ENCODE results near the gene TMEM178B. TPM values are rescaled to one million over a fixed set of nuclear protein-coding genes. Genes with fewer than 3 reads are reported as not detected.
"Not testable (repeated sequence)": the region's sequence is repeated elsewhere in the genome, so short reads cannot be mapped to it uniquely, and the experiment has no call there.

TMEM178B gene
- total RNA-seq, 1 experiment from 2014 or later = not detected

- H2AFZ ChIP-seq; H3K4me3 ChIP-seq; H3K36me3 ChIP-seq (ENCODE audit: low read depth); DNase-seq; H3K4me2 ChIP-seq; BruUV-seq (replicated peaks); H3K9me2 ChIP-seq (ENCODE audit: insufficient read depth); intact Hi-C loops (cut with micrococcal nuclease; ENCODE audit: unreplicated experiment); H3K27ac ChIP-seq; H3F3A ChIP-seq (ENCODE audit: insufficient read depth, low read depth); H3K9me3 ChIP-seq (ENCODE audit: insufficient read depth, low read depth); H3K4me1 ChIP-seq (replicated peaks; ENCODE audit: insufficient read depth); POLR2A ChIA-PET (ENCODE audit: unreplicated experiment); H3K79me2 ChIP-seq (ENCODE audit: low read depth); CTCF ChIA-PET; H4K20me1 ChIP-seq (ENCODE audit: insufficient read depth): not testable (repeated sequence)
- peaks cover 43% of the 10 kb centered on the region for H3K27me3 ChIP-seq (ENCODE audit: insufficient read depth, low read depth)
Observed at GRCh38 chr7:141177120-141177519, 103.3 kb downstream of the TMEM178B start.

- H3K4me1 ChIP-seq (replicated peaks; ENCODE audit: insufficient read depth) = no peaks in the 10 kb centered on the region
- H3K79me2 ChIP-seq (ENCODE audit: low read depth) = no peaks in the 10 kb centered on the region
- no peaks in the 10 kb centered on the region for H3K9me3 ChIP-seq (ENCODE audit: insufficient read depth, low read depth)
- H3K27me3 ChIP-seq (ENCODE audit: insufficient read depth, low read depth) = peaks cover 56% of the 10 kb centered on the region
- CTCF ChIA-PET = no interaction called here
- no peaks in the 10 kb centered on the region for H3F3A ChIP-seq (ENCODE audit: insufficient read depth, low read depth)
- H4K20me1 ChIP-seq (ENCODE audit: insufficient read depth) = no peaks in the 10 kb centered on the region; the same call in 1 of the 2 replicates
- no peak overlapping the region for H3K27ac ChIP-seq
- no peaks in the 10 kb centered on the region for H3K9me2 ChIP-seq (ENCODE audit: insufficient read depth)
- intact Hi-C loops (cut with micrococcal nuclease; ENCODE audit: unreplicated experiment) = no loop called here
- no peak overlapping the region for H3K4me2 ChIP-seq
- H2AFZ ChIP-seq = no peak overlapping the region
- no peak for DNase-seq
- no peak overlapping the region for H3K4me3 ChIP-seq
- H3K36me3 ChIP-seq (ENCODE audit: low read depth) = no peaks in the 10 kb centered on the region
- no TSS peak for BruUV-seq (replicated peaks)
- POLR2A ChIA-PET (ENCODE audit: unreplicated experiment) = no interaction called here
- TF ChIP-seq EZH2 (IDR thresholded peaks at IDR 0.05; ENCODE audit: low read depth) (no peak), CTCF (conservative IDR thresholded peaks at IDR 0.05) (no peak)
Observed at GRCh38 chr7:141178486-141179135, 104.7 kb downstream of the TMEM178B start.

GRCh38 chr7:141181812-141182211, 107.9 kb downstream of the TMEM178B start:
- Histone ChIP-seq H3K36me3 (ENCODE audit: low read depth) (no peaks in the 10 kb centered on the region), H3F3A (ENCODE audit: insufficient read depth, low read depth) (no peaks in the 10 kb centered on the region), H3K27me3 (ENCODE audit: insufficient read depth, low read depth) (peaks cover 75% of the 10 kb centered on the region), H3K4me1 (replicated peaks; ENCODE audit: insufficient read depth) (no peaks in the 10 kb centered on the region), H3K79me2 (ENCODE audit: low read depth) (no peaks in the 10 kb centered on the region), H3K4me2 (no peak overlapping the region), H2AFZ (no peak overlapping the region), H3K4me3 (no peak overlapping the region), H4K20me1 (ENCODE audit: insufficient read depth) (no peaks in the 10 kb centered on the region; the same call in 1 of the 2 replicates), H3K27ac (no peak overlapping the region), H3K9me3 (ENCODE audit: insufficient read depth, low read depth) (no peaks in the 10 kb centered on the region), H3K9me2 (ENCODE audit: insufficient read depth) (no peaks in the 10 kb centered on the region)
- no peak for TF ChIP-seq CTCF (conservative IDR thresholded peaks at IDR 0.05)
- TF ChIP-seq EZH2 (IDR thresholded peaks at IDR 0.05; ENCODE audit: low read depth) = no peak
- intact Hi-C loops (cut with micrococcal nuclease; ENCODE audit: unreplicated experiment) = no loop called here
- no peak for DNase-seq
- no TSS peak for BruUV-seq (replicated peaks)
- ChIA-PET POLR2A (ENCODE audit: unreplicated experiment) (no interaction called here), CTCF (no interaction called here)

Measured in PC-9 (cell line).